HepG2 (cell line): ENCODE measurements around the gene CCT6A. TPM values are rescaled to one million over a fixed set of nuclear protein-coding genes. Genes with fewer than 3 reads are reported as not detected.

Experiments used
- ARNTL ChIP-seq: sonication (generic); formaldehyde crosslinking; IDR thresholded peaks from 2 replicates; pipeline ENCODE4 v1.4.0; 2020; ENCODE audit warnings: mild to moderate bottlenecking, missing genetic modification reagents
- CBFB ChIP-seq: sonication (generic); formaldehyde crosslinking; IDR thresholded peaks from 2 replicates; pipeline ENCODE4 v1.4.0; 2020; ENCODE audit warnings: missing genetic modification reagents
- CENPX ChIP-seq: sonication (generic); formaldehyde crosslinking; IDR thresholded peaks from 2 replicates; pipeline ENCODE4 v1.9.0; 2021; ENCODE audit warnings: mild to moderate bottlenecking, missing genetic modification reagents, moderate library complexity
- FOXC1 ChIP-seq: sonication (generic); formaldehyde crosslinking; IDR thresholded peaks from 2 replicates; pipeline ENCODE4 v1.8.0; 2022; ENCODE audit warnings: mild to moderate bottlenecking, missing genetic modification reagents, borderline replicate concordance
- FOXJ3 ChIP-seq: sonication (generic); formaldehyde crosslinking; IDR thresholded peaks from 2 replicates; pipeline ENCODE4 v1.4.0; 2020; ENCODE audit warnings: missing genetic modification reagents, mild to moderate bottlenecking, borderline replicate concordance
- GABPB1 ChIP-seq: IDR thresholded peaks from 2 replicates; pipeline ENCODE4 v1.6.1; 2016; ENCODE audit warnings: mild to moderate bottlenecking, missing genetic modification reagents, moderate library complexity, missing compliant biosample characterization
- LCORL ChIP-seq, 2 experiments: fragments of 450-650 bp in 1 of 2; sonication (generic) in 1 of 2; formaldehyde crosslinking in 1 of 2; IDR thresholded peaks; 2 replicates each; pipeline versions ENCODE4 v1.5.0 to v1.6.1; 2017 to 2020; ENCODE audit warnings: antibody characterized with exemption in 1 of 2, missing genetic modification reagents in 1 of 2
- NFE2L2 ChIP-seq: fragments of 150-350 bp; IDR thresholded peaks from 2 replicates; pipeline ENCODE4 v1.6.1; 2014; ENCODE audit warnings: low read length
- PRMT3 ChIP-seq: sonication (generic); formaldehyde crosslinking; IDR thresholded peaks from 2 replicates; pipeline ENCODE4 v1.8.1; 2022; ENCODE audit warnings: low read depth, mild to moderate bottlenecking, moderate library complexity, missing genetic modification reagents, borderline replicate concordance
- RCOR2 ChIP-seq: IDR thresholded peaks from 2 replicates; pipeline ENCODE4 v1.6.1; 2016; ENCODE audit warnings: missing biosample characterization, missing genetic modification reagents
- SALL2 ChIP-seq: sonication (generic); formaldehyde crosslinking; IDR thresholded peaks from 2 replicates; pipeline ENCODE4 v1.8.1; 2023; ENCODE audit warnings: mild to moderate bottlenecking, missing genetic modification reagents, inconsistent platforms
- SYNCRIP ChIP-seq: fragments of 200-400 bp; formaldehyde crosslinking; IDR thresholded peaks from 2 replicates; pipeline ENCODE4 v1.6.1; 2018; ENCODE audit warnings: mild to moderate bottlenecking, low read depth, low read length; ENCODE audit not compliant: insufficient read depth
- U2AF1 ChIP-seq: fragments of 200-400 bp; formaldehyde crosslinking; optimal IDR thresholded peaks from 2 replicates; pipeline ENCODE3; 2017; ENCODE audit warnings: mild to moderate bottlenecking, low read depth, low read length
- ZBTB37 ChIP-seq: sonication (generic); formaldehyde crosslinking; IDR thresholded peaks from 2 replicates; pipeline ENCODE4 v1.4.0; 2020; ENCODE audit warnings: mild to moderate bottlenecking, missing genetic modification reagents
- ZBTB7B ChIP-seq: sonication (generic); formaldehyde crosslinking; IDR thresholded peaks from 2 replicates; pipeline ENCODE4 v1.4.0; 2020; ENCODE audit warnings: missing genetic modification reagents
- ZNF12 ChIP-seq: sonication (generic); formaldehyde crosslinking; IDR thresholded peaks from 2 replicates; pipeline ENCODE4 v1.5.0; 2020; ENCODE audit warnings: missing genetic modification reagents
- ZNF282 ChIP-seq: fragments of 450-650 bp; IDR thresholded peaks from 2 replicates; pipeline ENCODE4 v1.6.1; 2018; ENCODE audit not compliant: partially characterized antibody
- ZNF501 ChIP-seq: sonication (generic); formaldehyde crosslinking; IDR thresholded peaks from 2 replicates; pipeline ENCODE4 v1.5.1; 2020; ENCODE audit warnings: mild to moderate bottlenecking, moderate library complexity, missing genetic modification reagents
- ZNF574 ChIP-seq: sonication (generic); formaldehyde crosslinking; IDR thresholded peaks from 2 replicates; pipeline ENCODE4 v1.4.0; 2020; ENCODE audit warnings: missing genetic modification reagents
- ZNF790 ChIP-seq: sonication (generic); formaldehyde crosslinking; IDR thresholded peaks from 2 replicates; pipeline ENCODE4 v1.8.0; 2022; ENCODE audit warnings: missing genetic modification reagents, mild to moderate bottlenecking, borderline replicate concordance
- polyA plus RNA-seq, 8 experiments: library from polyadenylated mRNA; depleted of rRNA in 3 of 8; stranded (reverse) in 7 of 8; unstranded in 1 of 8; fragments of >200 nt; fragmentation: Illumina TruSeq in 4 of 8; extraction: Trizol in 4 of 8; gene quantifications; 2 replicates each; pipeline versions ENCODE4 v1.2.1 to v1.2.3, GENCODE V29; 2011 to 2016; ENCODE audit warnings: low read depth in 4 of 8, missing spikeins in 1 of 8, mixed read lengths in 1 of 8; ENCODE audit not compliant: insufficient read depth in 1 of 8
- total RNA-seq, 5 experiments: library from RNA; depleted of rRNA; stranded (reverse); fragments of >200 nt; fragmentation: Illumina TruSeq; extraction: Trizol; gene quantifications; 2 replicates each; pipeline ENCODE4 v1.2.3, GENCODE V29; 2016; ENCODE audit warnings: low read depth in 1 of 5
- TF ChIP-seq, protein P1 (sequence below): sonication (generic); formaldehyde crosslinking; IDR thresholded peaks from 2 replicates; pipeline ENCODE4 v1.5.0; 2020; ENCODE audit warnings: missing genetic modification reagents
- TF ChIP-seq, protein P2 (sequence below): sonication (generic); formaldehyde crosslinking; IDR thresholded peaks from 2 replicates; pipeline ENCODE4 v1.4.0; 2020; ENCODE audit warnings: mild to moderate bottlenecking, low read depth, missing genetic modification reagents

CCT6A gene
- total and polyA plus RNA-seq, 2 of the 13 experiments (the other 11 are each of a cell fraction or from before 2014, with no cell fraction given) = 219 to 292 TPM

- TF ChIP-seq CBFB (CRISPR knock-in tag) (no peak), NFE2L2 (no peak), FOXJ3 (no peak), PRMT3 (CRISPR knock-in tag) (no peak), GABPB1 (peak; percentile 76), U2AF1 (peak; percentile 77), ZNF574 (peak; percentile 41; the same call in 1 of the 2 replicates), RCOR2 (CRISPR knock-in tag) (no peak), SYNCRIP (no peak), SALL2 (CRISPR knock-in tag) (no peak), ZNF12 (CRISPR knock-in tag) (no peak), CENPX (CRISPR knock-in tag) (no peak), FOXC1 (peak; percentile 66; the same call in 1 of the 2 replicates), ZBTB37 (CRISPR knock-in tag) (peak; percentile 29; the same call in 1 of the 2 replicates), ZNF282 (no peak), ZNF501 (peak; percentile 79), LCORL (IDR thresholded peaks at IDR 0.05) (0 out of 2 replicates have a peak, but pooled peaks have one; percentile 24), LCORL (CRISPR knock-in tag; IDR thresholded peaks at IDR 0.05) (peak; percentile 70; the same call in 1 of the 2 replicates), ZBTB7B (CRISPR knock-in tag) (peak; percentile 48; the same call in 1 of the 2 replicates), ARNTL (CRISPR knock-in tag) (0 out of 2 replicates have a peak, but pooled peaks have one; percentile 37), ZNF790 (no peak)
- TF ChIP-seq, protein P1, sequence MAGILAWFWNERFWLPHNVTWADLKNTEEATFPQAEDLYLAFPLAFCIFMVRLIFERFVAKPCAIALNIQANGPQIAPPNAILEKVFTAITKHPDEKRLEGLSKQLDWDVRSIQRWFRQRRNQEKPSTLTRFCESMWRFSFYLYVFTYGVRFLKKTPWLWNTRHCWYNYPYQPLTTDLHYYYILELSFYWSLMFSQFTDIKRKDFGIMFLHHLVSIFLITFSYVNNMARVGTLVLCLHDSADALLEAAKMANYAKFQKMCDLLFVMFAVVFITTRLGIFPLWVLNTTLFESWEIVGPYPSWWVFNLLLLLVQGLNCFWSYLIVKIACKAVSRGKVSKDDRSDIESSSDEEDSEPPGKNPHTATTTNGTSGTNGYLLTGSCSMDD = no peak
- TF ChIP-seq, protein P2, sequence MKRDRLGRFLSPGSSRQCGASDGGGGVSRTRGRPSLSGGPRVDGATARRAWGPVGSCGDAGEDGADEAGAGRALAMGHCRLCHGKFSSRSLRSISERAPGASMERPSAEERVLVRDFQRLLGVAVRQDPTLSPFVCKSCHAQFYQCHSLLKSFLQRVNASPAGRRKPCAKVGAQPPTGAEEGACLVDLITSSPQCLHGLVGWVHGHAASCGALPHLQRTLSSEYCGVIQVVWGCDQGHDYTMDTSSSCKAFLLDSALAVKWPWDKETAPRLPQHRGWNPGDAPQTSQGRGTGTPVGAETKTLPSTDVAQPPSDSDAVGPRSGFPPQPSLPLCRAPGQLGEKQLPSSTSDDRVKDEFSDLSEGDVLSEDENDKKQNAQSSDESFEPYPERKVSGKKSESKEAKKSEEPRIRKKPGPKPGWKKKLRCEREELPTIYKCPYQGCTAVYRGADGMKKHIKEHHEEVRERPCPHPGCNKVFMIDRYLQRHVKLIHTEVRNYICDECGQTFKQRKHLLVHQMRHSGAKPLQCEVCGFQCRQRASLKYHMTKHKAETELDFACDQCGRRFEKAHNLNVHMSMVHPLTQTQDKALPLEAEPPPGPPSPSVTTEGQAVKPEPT (CRISPR knock-in tag) = no peak
Observed at GRCh38 chr7:56033671-56034432, 17.7 kb upstream of the CCT6A start (continued).
